Limb (tissue), 2 donors: Measurements from ENCODE around the gene RHOD.

Experiments
- DNase-seq, 2 donors: peaks; one replicate each; pipeline ENCODE4 v3.0.0-alpha.2; 2016; ENCODE audit errors: extremely low spot score in 2 of 2

RHOD gene

GRCh38 chr11:67059671-67060070, 3.0 kb downstream of the RHOD start:
- DNase-seq = no peak

GRCh38 chr11:67060111-67060522, 3.5 kb downstream of the RHOD start:
- DNase-seq = no peak

GRCh38 chr11:67062526-67063373, 6.1 kb downstream of the RHOD start:
- DNase-seq = no peak

GRCh38 chr11:67066333-67066709, 9.7 kb downstream of the RHOD start:
- no peak for DNase-seq

GRCh38 chr11:67071420-67072284, 15.0 kb downstream of the RHOD start:
- peak in 1 of 2 donors; percentile 79 for DNase-seq

- no peak for DNase-seq
Measured at GRCh38 chr11:67072295-67072694, 15.6 kb downstream of the RHOD start.

- no peak for DNase-seq
Measured at GRCh38 chr11:67073908-67074307, 17.3 kb downstream of the RHOD start.

GRCh38 chr11:67076202-67076601, 19.6 kb downstream of the RHOD start:
- DNase-seq = no peak

- no peak for DNase-seq
Measured at GRCh38 chr11:67079065-67079705, 22.5 kb downstream of the RHOD start.

GRCh38 chr11:67082071-67082791, 25.6 kb downstream of the RHOD start:
- DNase-seq = peak in 1 of 2 donors; percentile 43

- no peak for DNase-seq
Measured at GRCh38 chr11:67083786-67084366, 27.2 kb downstream of the RHOD start.

- DNase-seq = no peak
Measured at GRCh38 chr11:67085617-67086016, 29.0 kb downstream of the RHOD start.

GRCh38 chr11:67090717-67091116, 34.1 kb downstream of the RHOD start:
- no peak for DNase-seq

- no peak for DNase-seq
Measured at GRCh38 chr11:67095214-67095507, 38.5 kb downstream of the RHOD start.

- DNase-seq = no peak
Measured at GRCh38 chr11:67098799-67099429, 42.3 kb downstream of the RHOD start.

GRCh38 chr11:67099831-67100324, 43.2 kb downstream of the RHOD start:
- DNase-seq = no peak

GRCh38 chr11:67102664-67103063, 46.0 kb downstream of the RHOD start:
- DNase-seq = no peak

GRCh38 chr11:67105964-67106363, 49.3 kb downstream of the RHOD start:
- no peak for DNase-seq

GRCh38 chr11:67111261-67111660, 54.6 kb downstream of the RHOD start:
- peak in 1 of 2 donors; percentile 57 for DNase-seq

GRCh38 chr11:67113231-67113721, 56.6 kb downstream of the RHOD start:
- DNase-seq = no peak
